ENCODE measurements around the gene ITCH. TPM values are rescaled to one million over a fixed set of nuclear protein-coding genes. Genes with fewer than 3 reads are reported as not detected.

ITCH gene
- total and polyA plus RNA-seq, 2 donors (not counting 3 experiments of a cell fraction or from before 2014, with no cell fraction given): 6.4 to 57.4 TPM

DNA sequence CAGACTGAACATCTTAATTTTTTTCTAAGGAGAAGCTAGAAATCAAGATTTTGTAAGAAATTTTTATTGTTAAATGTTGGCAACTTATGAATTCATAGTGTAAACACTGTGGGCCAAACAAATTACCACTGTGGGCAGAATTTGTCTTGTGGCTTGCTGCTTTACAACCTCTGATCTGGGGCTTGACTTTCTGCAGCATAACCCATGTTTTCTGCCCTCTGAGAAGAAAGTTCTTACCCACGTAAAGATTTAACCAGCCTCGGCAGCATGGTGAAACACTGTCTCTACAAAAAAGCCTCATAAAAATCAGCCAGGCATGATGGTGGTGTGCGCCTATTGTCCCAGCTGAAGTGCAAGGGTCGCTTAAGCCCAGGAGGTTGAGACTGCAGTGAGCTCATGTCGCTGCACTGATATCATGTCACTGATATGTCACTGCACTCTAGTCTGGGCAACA is 12.9 kb downstream of the ITCH start:
- peaks cover 77% of the 10 kb centered on the region for H3K79me2 ChIP-seq (ENCODE audit: control insufficient read depth, insufficient read depth, low read length)
- FAIRE-seq (no peak), DNase-seq (ENCODE audit: low read depth, low spot score) (no peak)
- BruUV-seq (replicated peaks): no TSS peak
- no peak overlapping the region for H3K4me2 ChIP-seq (ENCODE audit: insufficient read depth, low read length)
- H3K4me3 ChIP-seq (replicated peaks in 1 of 3; ENCODE audit: insufficient read depth in 1 of 3, low read depth in 1 of 3, low read length in 3 of 3): no peak overlapping the region
- dilution Hi-C loops (cut with MboI; ENCODE audit: extremely low pct_ligation_motif_present, low sequenced_read_pairs): no loop called here
- no peaks in the 10 kb centered on the region for H3K9me3 ChIP-seq (replicated peaks; ENCODE audit: control insufficient read depth, insufficient read depth, low read length)
- H3K9me1 ChIP-seq (replicated peaks; ENCODE audit: control insufficient read depth, extremely low read depth, insufficient read depth, low read length): no peaks in the 10 kb centered on the region
- POLR2A ChIA-PET: no interaction called here
- H3K4me1 ChIP-seq (ENCODE audit: control insufficient read depth, extremely low read depth, insufficient read depth, low read length): no peaks in the 10 kb centered on the region
- intact Hi-C loops (cut with micrococcal nuclease): no loop called here
- CTCF ChIA-PET: interaction anchor here (1.1 to 2.4 kb wide), 3 partner anchors 10 to 64 kb away, joined by 5 to 8 read pairs (median 5); partner anchors contain the start of gene ITCH
- H4K20me1 ChIP-seq (replicated peaks; ENCODE audit: control insufficient read depth, extremely low read depth, insufficient read depth, low read length): peaks cover 3% of the 10 kb centered on the region
- TF ChIP-seq FOS (IDR thresholded peaks at IDR 0.05; ENCODE audit: borderline replicate concordance, insufficient read depth, low read length) (no peak), MYC (IDR thresholded peaks at IDR 0.05; ENCODE audit: low read depth, low read length) (no peak), POLR2AphosphoS5 (IDR thresholded peaks at IDR 0.05; ENCODE audit: insufficient read depth, low read depth, low read length) (no peak), JUN (IDR thresholded peaks at IDR 0.05; ENCODE audit: borderline replicate concordance, insufficient read depth, insufficient read length, low read depth) (no peak), GATA2 (IDR thresholded peaks at IDR 0.05; ENCODE audit: insufficient read depth, insufficient read length, low read depth, low read length) (no peak)
- TF ChIP-seq, protein P1, sequence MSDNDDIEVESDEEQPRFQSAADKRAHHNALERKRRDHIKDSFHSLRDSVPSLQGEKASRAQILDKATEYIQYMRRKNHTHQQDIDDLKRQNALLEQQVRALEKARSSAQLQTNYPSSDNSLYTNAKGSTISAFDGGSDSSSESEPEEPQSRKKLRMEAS (IDR thresholded peaks at IDR 0.05; ENCODE audit: insufficient read depth, insufficient read length): no peak
- TF ChIP-seq, protein P2, sequence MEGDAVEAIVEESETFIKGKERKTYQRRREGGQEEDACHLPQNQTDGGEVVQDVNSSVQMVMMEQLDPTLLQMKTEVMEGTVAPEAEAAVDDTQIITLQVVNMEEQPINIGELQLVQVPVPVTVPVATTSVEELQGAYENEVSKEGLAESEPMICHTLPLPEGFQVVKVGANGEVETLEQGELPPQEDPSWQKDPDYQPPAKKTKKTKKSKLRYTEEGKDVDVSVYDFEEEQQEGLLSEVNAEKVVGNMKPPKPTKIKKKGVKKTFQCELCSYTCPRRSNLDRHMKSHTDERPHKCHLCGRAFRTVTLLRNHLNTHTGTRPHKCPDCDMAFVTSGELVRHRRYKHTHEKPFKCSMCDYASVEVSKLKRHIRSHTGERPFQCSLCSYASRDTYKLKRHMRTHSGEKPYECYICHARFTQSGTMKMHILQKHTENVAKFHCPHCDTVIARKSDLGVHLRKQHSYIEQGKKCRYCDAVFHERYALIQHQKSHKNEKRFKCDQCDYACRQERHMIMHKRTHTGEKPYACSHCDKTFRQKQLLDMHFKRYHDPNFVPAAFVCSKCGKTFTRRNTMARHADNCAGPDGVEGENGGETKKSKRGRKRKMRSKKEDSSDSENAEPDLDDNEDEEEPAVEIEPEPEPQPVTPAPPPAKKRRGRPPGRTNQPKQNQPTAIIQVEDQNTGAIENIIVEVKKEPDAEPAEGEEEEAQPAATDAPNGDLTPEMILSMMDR (IDR thresholded peaks at IDR 0.05; ENCODE audit: extremely low read depth in 1 of 2, insufficient read depth in 1 of 2, low read depth in 1 of 2, low read length in 2 of 2): no peak
- H3K27me3 ChIP-seq (ENCODE audit: control insufficient read depth in 2 of 2, insufficient read depth in 2 of 2, low read length in 2 of 2): no peaks in the 10 kb centered on the region
- no peak overlapping the region for H2AFZ ChIP-seq (ENCODE audit: low read depth, low read length)
- no peak overlapping the region for H3K9ac ChIP-seq (replicated peaks; ENCODE audit: extremely low read depth, insufficient read depth, low read length)
- peaks cover 0 to 7% of the 10 kb centered on the region in 2 experiments for H3K36me3 ChIP-seq (ENCODE audit: control insufficient read depth in 2 of 2, extremely low read depth in 1 of 2, insufficient read depth in 2 of 2, low read length in 2 of 2)
- H3K27ac ChIP-seq (ENCODE audit: insufficient read depth, low read depth, low read length): no peak overlapping the region

Measured in endothelial cell of umbilical vein (primary cell).